ENCODE results near the gene PIWIL4.
"Not testable (repeated sequence)": the region's sequence is repeated elsewhere in the genome, so short reads cannot be mapped to it uniquely, and the experiment has no call there.

The PIWIL4 gene

GRCh38 chr11:94559361-94559760 is 7.8 kb upstream of the PIWIL4 start:
- DNase-seq (ENCODE audit: extremely low spot score) = no peak
- no peak for TF ChIP-seq FOXK2 (IDR thresholded peaks at IDR 0.05)
- TF ChIP-seq L3MBTL2 (conservative IDR thresholded peaks at IDR 0.05) = no peak
- no peak for TF ChIP-seq FOXM1 (IDR thresholded peaks at IDR 0.05; ENCODE audit: borderline replicate concordance)
- TF ChIP-seq ARNT (IDR thresholded peaks at IDR 0.05) = no peak
- TF ChIP-seq ZNF384 (IDR thresholded peaks at IDR 0.05) = no peak
- TF ChIP-seq ELF4 (IDR thresholded peaks at IDR 0.05) = no peak
- no peak for TF ChIP-seq NFRKB (IDR thresholded peaks at IDR 0.05)
- no peak for TF ChIP-seq SP1 (IDR thresholded peaks at IDR 0.05)
- no peak for TF ChIP-seq LEF1 (IDR thresholded peaks at IDR 0.05; ENCODE audit: borderline replicate concordance)
- no peak for TF ChIP-seq PKNOX1 (IDR thresholded peaks at IDR 0.05)
- TF ChIP-seq BHLHE40 (IDR thresholded peaks at IDR 0.05; ENCODE audit: borderline replicate concordance) = no peak
- ChIA-PET CTCF (no interaction called here), POLR2A (interaction anchor here (0.9 kb wide), 1 partner anchor 15 kb away, joined by 3 read pairs; no protein-coding TSS in a partner anchor)

- DNase-seq (ENCODE audit: extremely low spot score) = no peak
- POLR2A ChIA-PET = no interaction called here
- TF ChIP-seq TARDBP (IDR thresholded peaks at IDR 0.05) (no peak), BHLHE40 (IDR thresholded peaks at IDR 0.05; ENCODE audit: borderline replicate concordance) (no peak), SUZ12 (IDR thresholded peaks at IDR 0.05) (no peak), FOXM1 (IDR thresholded peaks at IDR 0.05; ENCODE audit: borderline replicate concordance) (no peak), L3MBTL2 (conservative IDR thresholded peaks at IDR 0.05) (no peak), LEF1 (IDR thresholded peaks at IDR 0.05; ENCODE audit: borderline replicate concordance) (no peak), ZNF384 (IDR thresholded peaks at IDR 0.05) (no peak), CTBP1 (IDR thresholded peaks at IDR 0.05; ENCODE audit: borderline replicate concordance) (no peak)
- CTCF ChIA-PET = no interaction called here
These were observed 6.3 kb upstream of the PIWIL4 start for GRCh38 chr11:94560834-94561233.

- CTCF ChIA-PET = no interaction called here
- TF ChIP-seq NFRKB (IDR thresholded peaks at IDR 0.05) = no peak
- no peak for TF ChIP-seq LEF1 (IDR thresholded peaks at IDR 0.05; ENCODE audit: borderline replicate concordance)
- no peak for TF ChIP-seq ZNF384 (IDR thresholded peaks at IDR 0.05)
- no peak for TF ChIP-seq SUZ12 (IDR thresholded peaks at IDR 0.05)
- POLR2A ChIA-PET = no interaction called here
- no peak for DNase-seq (ENCODE audit: extremely low spot score)
These were observed 3.9 kb upstream of the PIWIL4 start for GRCh38 chr11:94563176-94563847.

DNA sequence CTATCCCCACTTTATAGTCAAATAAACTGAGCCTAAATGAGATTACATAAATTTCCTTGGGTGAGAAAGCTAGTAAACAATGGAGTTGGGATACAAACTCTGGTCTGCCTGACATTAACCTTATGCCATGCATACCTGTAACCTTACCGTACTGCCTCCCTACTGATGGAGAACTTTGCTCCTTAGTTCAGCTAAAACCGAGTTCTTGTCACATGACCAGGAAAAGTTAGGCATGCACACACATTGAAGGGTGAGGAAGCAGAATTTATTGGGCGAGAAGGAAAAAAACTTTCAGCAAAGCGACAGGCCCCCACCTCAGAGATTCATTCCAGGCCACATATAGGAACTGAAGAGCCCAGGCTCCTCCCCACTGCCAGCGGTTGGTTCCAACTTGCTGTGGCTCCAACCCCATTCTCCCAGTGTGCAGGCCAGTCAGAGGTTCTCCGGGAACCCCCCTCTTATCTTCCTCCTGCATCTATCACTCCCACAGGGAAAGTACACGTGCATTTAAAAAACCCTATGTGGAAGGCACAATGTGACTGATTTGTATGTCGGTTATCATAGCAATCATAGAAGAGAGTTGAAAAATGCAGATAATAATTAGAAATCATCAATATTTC is 3.2 kb upstream of the PIWIL4 start:
- ChIA-PET CTCF (no interaction called here), POLR2A (no interaction called here)
- no peak for TF ChIP-seq FOXK2 (IDR thresholded peaks at IDR 0.05)
- TF ChIP-seq ELF4 (IDR thresholded peaks at IDR 0.05) = no peak
- TF ChIP-seq NFRKB (IDR thresholded peaks at IDR 0.05) = no peak
- TF ChIP-seq ARNT (IDR thresholded peaks at IDR 0.05) = no peak
- TF ChIP-seq BHLHE40 (IDR thresholded peaks at IDR 0.05; ENCODE audit: borderline replicate concordance) = no peak
- TF ChIP-seq SUZ12 (IDR thresholded peaks at IDR 0.05) = no peak
- no peak for TF ChIP-seq FOXA1 (IDR thresholded peaks at IDR 0.05)
- no peak for TF ChIP-seq TARDBP (IDR thresholded peaks at IDR 0.05)
- no peak for DNase-seq (ENCODE audit: extremely low spot score)

DNA sequence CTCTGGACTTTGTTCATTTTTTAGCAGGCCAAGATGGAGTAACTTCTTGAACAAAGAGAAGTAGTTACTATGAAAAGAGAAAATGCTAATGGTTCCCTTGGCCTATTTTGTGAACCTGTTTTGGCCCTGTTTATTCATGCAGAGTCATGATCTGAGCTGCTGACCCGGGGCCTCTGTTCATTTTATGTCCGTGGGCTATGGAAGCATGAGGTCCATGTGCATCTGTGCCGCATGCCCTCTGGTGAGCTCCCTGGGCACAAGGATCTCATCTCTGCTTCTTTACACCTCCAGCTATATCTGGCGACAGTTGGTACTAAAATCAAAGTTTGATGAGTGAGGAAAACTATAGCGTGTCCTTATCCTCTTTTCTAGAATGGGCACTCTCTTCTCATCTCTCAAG is 1.0 kb downstream of the PIWIL4 start:
- no peak for TF ChIP-seq LEF1 (IDR thresholded peaks at IDR 0.05; ENCODE audit: borderline replicate concordance)
- TF ChIP-seq TARDBP (IDR thresholded peaks at IDR 0.05) = no peak
- TF ChIP-seq CTBP1 (IDR thresholded peaks at IDR 0.05; ENCODE audit: borderline replicate concordance) = no peak
- no peak for TF ChIP-seq BHLHE40 (IDR thresholded peaks at IDR 0.05; ENCODE audit: borderline replicate concordance)
- TF ChIP-seq ZNF384 (IDR thresholded peaks at IDR 0.05) = no peak
- no peak for TF ChIP-seq FOXK2 (IDR thresholded peaks at IDR 0.05)
- no peak for TF ChIP-seq ELF4 (IDR thresholded peaks at IDR 0.05)
- no peak for TF ChIP-seq NFRKB (IDR thresholded peaks at IDR 0.05)
- no peak for TF ChIP-seq ARNT (IDR thresholded peaks at IDR 0.05)
- no peak for TF ChIP-seq FOXA1 (IDR thresholded peaks at IDR 0.05)
- TF ChIP-seq HDGF (IDR thresholded peaks at IDR 0.05; ENCODE audit: borderline replicate concordance) = no peak
- no peak for TF ChIP-seq SUZ12 (IDR thresholded peaks at IDR 0.05)
- ChIA-PET POLR2A (no interaction called here), CTCF (no interaction called here)
- DNase-seq (ENCODE audit: extremely low spot score) = no peak

DNA sequence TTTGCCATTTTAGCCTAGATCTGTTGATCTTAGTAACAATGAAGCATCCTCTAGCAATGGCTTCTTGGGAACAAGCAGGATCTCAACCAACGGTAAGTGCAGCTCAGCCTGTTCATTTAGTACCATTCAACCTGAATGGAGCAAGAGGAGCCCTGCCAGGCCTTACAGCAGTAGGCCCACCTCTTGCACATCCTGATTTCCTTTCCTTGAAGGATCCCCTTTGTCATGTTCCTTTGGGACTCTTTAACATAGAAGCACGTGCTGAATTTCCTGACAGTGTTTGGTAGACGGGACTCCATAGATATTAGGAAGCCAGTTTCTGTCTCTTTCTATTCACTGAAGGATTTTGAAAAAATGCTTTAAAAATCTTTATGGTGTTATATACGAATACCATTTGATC is 1.5 kb downstream of the PIWIL4 start:
- DNase-seq (ENCODE audit: extremely low spot score) = no peak
- ChIA-PET CTCF (no interaction called here), POLR2A (no interaction called here)

GRCh38 chr11:94572975-94573374 is 5.8 kb downstream of the PIWIL4 start:
- DNase-seq (ENCODE audit: extremely low spot score); POLR2A ChIA-PET; CTCF ChIA-PET: not testable (repeated sequence)

More for the DNA sequence above, 1.5 kb downstream of the PIWIL4 start:
- TF ChIP-seq FOXM1 (IDR thresholded peaks at IDR 0.05; ENCODE audit: borderline replicate concordance) (no peak), NFRKB (IDR thresholded peaks at IDR 0.05) (no peak), FOXA1 (IDR thresholded peaks at IDR 0.05) (no peak), SUZ12 (IDR thresholded peaks at IDR 0.05) (no peak), LEF1 (IDR thresholded peaks at IDR 0.05; ENCODE audit: borderline replicate concordance) (no peak), L3MBTL2 (conservative IDR thresholded peaks at IDR 0.05) (no peak), FOXK2 (IDR thresholded peaks at IDR 0.05) (no peak), HDGF (IDR thresholded peaks at IDR 0.05; ENCODE audit: borderline replicate concordance) (no peak), ELF4 (IDR thresholded peaks at IDR 0.05) (no peak), SP1 (IDR thresholded peaks at IDR 0.05) (no peak), PKNOX1 (IDR thresholded peaks at IDR 0.05) (no peak), CTBP1 (IDR thresholded peaks at IDR 0.05; ENCODE audit: borderline replicate concordance) (no peak), ARNT (IDR thresholded peaks at IDR 0.05) (no peak), BHLHE40 (IDR thresholded peaks at IDR 0.05; ENCODE audit: borderline replicate concordance) (no peak)

Measured in HEK293T (cell line).